NK-92 (cell line): ENCODE results near the gene ZP1.
"Not testable (repeated sequence)": the region's sequence is repeated elsewhere in the genome, so short reads cannot be mapped to it uniquely, and the experiment has no call there.

Source experiments
- DNase-seq: peaks from one replicate; lab custom pipeline; 2025; ENCODE audit not compliant: unreplicated experiment; lab: John Stamatoyannopoulos, UW

The ZP1 gene

DNA sequence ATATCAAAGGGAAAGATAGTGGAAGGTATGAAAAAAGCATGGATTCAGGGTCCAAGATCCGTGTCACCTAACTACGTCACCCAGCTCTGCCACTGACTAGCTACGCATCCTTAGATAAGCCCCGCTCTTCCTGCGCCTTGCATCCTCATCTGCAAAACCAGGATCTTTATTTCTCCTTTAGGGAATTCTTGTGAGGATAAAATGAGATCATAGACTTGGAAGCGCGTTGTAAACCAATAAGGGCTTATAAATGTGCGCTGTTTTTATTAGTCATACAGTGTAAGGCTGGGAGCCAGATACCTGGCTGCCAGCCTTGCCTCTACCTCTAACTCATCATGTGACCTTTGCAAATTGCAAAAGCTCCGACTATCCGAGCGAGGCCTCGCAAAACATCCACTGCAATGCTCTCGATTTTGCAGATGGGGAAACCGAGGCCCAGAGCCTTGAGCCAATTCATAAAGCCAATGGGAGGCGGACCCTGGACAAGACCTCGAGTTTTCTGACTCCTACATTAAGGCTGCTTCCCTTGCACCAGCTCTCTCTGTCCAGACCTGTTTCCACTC lies 38.3 kb downstream of the ZP1 start:
- no peak for DNase-seq

DNA sequence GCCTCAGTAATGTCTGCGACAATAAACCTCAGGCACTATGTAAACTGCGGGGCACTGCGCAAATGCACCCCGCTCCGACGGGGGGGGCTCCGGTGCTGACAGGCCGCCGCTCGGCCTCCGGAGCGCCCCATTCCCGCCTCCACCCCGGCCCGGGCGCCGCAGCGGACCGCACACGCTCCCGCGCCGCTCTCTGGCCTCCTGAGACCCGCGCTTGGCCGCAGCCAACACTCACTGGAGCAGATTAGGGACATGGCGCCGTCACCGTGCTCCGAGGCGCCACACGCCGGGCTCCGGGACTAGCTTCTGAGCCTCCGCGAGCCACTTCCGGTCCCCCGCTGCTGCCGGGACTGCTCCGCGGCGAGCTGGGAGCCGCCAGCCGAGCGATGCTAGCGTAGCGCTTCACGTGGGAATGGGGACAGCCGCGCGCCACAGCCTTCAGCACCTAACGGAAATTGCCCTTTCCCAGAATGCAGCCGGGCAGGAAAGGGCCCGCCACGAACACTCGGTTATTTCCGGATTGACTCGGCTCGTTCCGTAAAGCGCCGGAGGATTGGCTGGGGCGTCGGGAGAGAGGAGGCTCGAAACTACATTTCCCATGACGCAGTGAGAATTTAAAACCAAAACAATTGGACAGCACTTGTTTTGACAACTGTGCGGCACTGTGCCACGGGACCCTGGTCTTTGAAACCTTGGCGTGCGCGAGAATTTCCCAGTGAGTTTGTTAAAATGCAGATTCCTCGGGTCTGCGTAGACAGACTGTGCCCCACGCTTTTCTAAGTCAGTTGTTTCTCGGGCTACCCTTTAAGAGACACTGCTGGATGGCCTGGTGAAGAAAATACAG lies 39.0 kb downstream of the ZP1 start, which contains the start of gene PRPF19:
Gene PRPF19, minus strand, starts transcription at position 454 of the 841 bp plus-strand sequence. Its CDS starts 203 bp downstream, at position 251.
- peak; percentile 85 for DNase-seq

DNA sequence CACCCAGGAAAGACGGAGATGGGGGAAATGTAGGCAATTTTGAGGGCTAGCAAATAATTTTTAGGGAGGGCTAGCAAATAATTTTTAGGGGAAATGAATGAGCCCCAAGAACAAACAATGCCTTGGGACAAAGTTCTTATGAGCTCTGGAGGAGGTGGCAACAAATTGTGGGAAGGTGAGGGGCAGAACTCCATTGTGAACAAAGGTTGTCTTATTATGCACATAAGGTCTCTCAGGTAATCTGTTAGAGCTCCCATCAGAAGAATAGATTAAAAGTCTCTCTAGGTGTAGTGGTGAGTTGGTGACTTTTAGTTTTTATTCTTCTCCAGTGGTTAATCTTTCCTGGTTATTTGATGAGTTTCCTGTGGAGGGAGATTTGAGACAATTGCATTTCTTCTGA lies 41.5 kb downstream of the ZP1 start:
- no peak for DNase-seq

DNA sequence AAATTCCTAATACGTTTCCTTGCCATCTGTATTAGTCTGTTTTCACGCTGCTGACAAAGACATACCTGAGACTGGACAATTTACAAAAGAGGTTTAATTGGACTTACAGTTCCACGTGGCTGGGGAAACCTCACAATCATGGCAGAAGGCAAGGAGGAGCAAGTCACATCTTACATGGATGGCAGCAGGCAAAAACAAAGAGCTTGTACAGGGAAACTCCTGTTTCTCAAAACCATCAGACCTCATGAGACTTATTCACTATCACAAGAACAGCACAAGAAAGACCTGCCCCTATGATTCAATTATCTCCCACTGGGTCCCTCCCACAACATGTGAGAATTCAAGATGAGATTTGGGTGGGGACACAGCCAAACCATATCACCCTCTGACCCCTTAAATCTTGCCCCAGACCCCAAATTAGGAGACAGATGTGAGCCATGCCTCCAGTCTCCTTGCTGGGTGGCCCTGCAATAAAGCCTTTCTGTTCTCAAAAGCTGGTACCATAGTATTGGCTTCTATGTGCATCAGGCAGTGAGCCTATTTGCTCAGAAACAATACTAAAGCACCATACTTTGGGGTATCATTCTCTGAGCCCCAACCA lies 42.4 kb downstream of the ZP1 start:
- DNase-seq: not testable (repeated sequence)

DNA sequence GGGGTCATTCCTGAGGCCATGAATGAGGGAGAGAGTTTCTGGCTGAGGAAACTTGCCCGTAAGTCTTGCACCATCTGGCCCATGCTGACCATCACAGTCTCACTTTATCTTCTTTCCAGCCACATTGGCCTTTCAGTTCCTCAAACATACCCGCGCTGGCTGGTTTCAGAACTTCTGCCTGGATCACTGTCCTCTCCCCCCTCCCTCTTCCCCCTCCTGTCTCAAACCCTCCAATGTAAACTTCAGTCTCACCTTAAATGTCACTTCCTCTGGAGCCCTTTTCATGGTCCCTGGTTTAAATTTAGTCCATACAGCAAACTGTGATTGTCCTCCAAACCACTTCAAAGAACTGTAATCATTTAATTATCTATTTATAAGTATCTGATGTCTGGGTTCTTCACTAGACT lies 42.9 kb downstream of the ZP1 start:
- no peak for DNase-seq

DNA sequence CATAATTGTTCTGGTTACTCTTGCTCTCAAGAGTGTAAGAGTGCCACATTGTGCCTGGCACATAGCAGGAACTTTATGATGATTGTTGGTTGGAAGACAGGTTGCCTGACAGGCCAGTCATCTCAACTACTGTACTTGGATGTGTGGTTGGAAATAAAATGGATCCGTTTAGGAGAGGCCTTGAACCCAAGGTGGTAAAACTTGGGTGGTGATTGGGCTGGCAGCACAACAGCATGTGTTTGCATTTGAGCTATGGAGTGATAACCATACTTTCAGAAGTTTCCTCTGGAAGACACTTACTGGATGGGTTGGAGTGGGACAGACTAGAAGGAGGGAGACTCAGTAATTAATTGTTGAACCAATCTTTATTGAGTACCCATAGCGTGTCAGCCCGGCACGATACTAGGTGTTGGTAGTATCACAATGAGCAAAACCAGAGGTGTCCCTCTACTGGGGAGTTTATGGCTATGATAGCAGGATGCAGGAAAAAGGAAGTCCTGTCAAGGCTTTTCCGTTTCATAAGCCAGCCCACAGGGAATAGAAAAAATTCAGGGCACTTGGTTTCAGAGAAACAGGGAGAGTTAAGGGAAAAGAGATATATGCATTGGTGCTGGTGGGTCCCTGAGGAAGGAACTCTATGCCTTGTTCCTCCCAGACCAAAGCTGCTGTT lies 43.5 kb downstream of the ZP1 start:
- no peak for DNase-seq

DNA sequence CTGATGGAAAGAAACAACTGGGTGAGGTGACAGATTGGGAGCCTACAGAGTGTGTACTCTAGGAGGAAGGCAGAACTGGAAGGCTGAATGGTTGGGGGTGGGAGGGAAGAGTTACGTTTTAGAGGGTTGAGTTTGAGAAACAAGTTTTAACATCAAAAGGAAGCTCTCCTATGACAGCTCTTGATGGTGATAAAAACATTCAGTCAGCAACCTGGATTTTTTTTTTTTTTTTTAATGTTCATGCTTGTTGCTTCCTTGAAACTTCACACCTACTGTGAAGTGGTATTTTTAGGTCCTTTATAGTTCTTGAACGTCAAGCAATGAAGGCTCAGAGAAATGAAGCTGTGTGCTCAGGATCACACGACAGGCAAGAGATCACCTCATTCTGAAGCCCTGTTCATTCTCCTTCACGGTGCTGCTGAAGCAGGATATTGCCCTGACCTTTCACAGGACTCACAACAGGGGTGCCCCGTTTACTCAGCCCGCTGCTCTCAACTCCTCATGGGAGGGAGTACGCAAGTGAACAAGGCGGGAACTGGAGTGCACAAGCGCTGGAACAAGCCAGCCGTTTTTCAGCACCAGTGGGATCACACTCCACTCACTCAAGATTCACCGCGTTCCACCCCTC lies 45.0 kb downstream of the ZP1 start:
- DNase-seq: no peak

DNA sequence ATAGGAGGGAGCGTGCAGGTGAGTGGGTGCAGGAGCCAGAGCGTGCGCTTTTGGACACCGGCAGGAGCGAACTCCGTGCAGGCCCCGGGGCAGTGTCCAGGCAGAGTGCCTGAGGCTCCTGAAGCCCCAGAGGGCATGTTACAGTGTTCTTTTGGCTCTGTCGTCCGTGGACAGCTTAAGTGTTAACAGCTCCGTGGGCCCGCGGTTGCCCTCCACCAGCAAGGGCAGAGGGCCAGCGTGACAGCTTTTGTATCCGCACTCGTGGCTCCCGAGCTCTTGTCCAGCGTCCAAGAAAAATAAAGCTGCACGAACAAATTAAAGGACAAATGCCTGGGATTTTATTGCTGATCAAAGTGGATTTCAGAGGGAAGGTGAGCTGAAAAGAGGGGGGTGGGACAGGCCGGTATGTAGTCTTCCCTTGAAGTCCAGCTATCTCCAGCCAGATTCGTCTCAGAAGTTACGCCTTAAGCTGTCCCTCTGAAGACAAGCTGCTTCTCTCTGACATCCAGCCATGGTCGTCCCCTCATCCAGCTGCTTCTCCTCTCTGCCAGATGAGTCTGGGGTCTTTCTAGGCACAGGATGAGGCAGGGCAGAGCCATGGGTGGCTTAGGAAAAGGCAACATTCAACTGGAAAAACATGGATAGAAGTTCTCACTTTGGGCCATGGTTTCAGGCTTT lies 45.6 kb downstream of the ZP1 start:
- no peak for DNase-seq

DNA sequence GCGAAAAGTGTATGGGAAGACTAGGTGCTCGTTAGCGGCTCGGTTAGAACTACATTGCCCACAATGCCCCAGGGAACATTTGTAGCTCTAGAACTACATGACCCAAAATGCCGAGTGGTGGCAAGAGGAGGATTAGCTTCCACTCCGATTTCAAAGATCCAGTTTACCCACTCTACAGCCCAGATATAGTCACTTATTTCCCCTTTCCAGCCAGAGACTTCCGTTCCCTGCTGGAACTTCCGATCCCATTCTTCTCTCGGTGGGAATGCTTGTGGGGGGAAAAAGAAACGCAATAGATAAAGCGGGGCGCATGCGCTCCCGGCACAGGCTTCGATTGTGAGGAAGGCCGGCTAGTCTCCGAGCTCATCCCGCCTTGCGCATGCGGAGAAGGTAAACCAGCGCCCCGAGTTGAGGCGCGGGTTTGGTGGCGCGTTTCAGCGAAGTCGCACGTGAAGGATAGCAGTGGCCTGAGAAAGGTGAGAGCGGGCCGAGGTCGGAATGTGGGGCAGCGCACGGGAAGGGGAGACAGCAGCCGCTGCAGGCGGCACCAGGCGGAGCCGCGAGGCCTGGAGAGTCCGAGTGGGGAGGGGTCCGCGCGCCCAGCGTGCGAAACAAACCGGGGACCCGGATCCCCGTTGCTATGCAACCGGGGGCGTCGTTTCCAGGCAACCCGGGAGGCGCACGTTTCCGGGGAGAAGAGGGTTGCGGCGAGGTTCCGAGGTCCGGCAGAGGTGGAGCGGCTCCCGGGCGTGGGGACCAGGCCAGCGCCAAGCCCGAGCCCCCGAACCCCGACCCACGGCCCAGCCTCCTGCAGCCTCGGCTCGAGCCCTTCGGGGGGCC lies 46.7 kb downstream of the ZP1 start, which contains the start of gene TMEM109:
Gene TMEM109, plus strand, starts transcription at position 366 of the 840 bp plus-strand sequence. CDS start 5,536 bp downstream, outside the sequence.
- DNase-seq: peak; percentile 57

DNA sequence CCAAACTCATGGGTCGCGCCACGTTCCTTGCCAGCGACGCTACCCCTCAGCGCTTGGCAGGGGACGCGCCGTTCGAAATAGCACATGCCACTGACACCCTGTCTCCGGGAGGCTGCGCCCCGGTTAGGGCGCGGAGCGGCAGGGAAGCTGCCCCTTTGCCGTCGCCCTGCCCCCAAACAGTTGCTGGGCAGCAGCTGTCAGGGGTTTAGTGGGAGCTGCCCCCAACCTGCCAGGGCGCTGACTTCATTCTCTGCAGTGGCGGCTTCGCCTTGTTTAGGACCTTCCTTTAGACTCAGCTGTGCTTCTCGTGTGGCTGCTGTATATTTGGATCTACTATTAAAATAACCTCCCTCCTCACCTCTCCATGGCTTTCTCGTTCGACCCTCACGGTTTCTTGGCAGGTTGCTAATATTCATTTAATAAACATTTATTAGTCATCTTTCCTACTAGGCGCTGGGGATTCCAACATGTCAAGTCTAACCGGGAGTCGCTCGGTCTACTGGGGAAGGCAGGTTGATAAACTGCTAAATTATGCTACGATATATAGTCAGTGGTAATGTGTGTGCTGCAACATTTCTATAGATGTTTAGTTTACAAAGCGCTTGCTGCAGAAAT lies 47.4 kb downstream of the ZP1 start:
- no peak for DNase-seq

DNA sequence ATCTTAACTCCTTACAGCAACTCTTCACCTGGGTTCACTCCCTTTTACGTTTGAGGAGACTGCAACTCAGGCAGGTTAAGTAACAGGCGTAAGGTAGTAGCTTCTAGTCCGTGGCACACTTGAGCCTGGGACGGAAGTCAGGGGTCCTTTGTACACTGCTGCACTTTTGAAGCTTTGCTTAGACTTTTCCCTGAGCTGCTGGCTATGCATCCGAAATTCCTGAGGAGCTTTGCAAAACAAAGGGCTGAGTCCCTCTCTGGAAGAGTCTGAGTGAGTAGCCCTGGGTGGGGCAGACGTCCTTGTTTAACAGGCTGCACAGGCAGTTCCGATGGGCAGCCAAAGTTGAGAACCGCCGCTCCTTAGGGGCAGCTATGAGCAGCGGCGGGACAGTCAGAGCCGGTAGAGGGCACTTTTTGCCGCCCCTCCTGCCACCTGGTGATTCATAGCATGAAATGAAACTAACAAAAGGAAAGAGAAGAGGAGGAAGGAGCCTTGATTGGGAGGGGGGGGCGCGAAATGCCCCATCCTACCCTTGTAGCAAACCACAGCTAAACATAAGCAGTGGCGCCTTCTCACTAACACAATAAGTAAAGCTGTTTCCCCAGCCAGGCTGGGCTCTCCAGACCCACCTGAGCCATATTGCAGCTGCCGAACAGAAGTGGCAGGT lies 48.0 kb downstream of the ZP1 start:
- no peak for DNase-seq

DNA sequence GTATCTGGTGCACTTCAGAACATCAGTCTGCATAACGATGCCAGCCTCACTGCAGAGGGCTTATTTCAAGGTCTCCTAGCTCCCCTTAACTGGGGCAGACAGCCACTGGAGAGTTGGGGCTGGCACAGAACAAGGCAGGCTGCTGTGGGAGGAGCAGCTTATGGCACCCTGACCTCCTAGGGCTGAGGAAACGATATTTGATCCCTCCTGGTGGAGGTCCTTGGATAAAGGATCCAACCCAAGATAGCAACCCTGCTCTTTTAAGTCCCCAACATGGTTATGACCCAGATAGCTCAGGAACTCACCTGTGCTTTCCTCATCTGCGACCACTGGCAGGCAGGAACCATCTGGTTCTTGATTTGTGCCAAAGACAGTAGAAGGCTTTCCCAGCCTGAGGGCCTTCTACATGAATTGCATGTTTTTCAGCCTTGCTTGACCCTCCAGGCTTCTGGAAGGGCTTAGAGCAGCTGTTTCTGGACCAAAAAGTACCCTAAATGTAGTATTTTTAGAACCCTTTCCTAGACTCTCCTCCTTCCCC lies 49.4 kb downstream of the ZP1 start:
- no peak for DNase-seq

DNA sequence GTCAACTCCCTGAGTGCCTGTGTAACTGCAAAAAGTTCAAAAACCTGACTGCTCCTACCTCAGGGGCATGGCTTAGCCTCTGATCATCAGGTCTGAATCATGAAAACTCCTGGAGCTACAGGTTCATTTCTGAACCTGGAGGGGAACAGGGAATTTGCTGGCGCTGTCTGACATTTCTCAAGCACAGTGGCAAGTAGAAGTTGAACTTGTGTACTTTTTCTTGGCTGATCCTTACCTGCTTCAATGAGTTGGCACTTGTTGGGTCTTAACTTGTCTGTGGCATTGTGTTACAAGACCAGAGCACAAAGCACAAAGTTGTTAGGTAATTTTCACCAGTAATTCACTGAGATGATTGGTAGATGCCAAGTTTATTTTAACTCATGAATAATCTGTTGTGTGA lies 49.9 kb downstream of the ZP1 start:
- DNase-seq: no peak

DNA sequence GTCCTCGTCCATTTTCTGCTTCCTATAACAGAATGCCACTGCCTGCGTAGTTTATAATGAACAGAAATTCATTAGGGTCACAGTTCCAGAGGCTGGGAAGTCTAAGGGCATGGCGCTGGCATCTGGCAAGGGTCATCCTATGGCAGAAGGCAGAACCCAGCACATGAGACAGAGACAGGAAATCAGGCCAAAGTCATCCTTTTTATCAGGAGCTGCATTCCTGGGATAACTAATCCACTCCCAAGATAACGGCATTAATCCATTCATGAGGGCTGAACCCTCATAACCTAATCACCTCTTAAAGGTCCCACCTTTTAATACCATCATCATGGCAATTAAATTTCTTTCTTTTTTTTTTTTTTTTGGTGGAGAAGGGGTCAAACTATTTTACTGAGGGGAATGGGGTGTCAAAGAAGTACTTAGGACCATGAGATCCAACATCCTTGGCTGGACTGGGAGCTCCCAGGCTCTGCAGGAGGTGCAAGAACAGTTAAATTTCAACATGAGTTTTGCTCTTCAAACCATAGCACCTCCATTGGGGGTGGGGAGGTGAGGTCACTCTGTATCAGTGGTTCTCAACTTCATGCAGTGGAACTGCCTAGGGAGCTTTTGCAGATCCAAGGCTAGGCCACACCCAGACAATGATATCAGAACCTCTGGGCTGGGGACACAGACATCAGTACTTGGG lies 51.1 kb downstream of the ZP1 start:
- DNase-seq: no peak

DNA sequence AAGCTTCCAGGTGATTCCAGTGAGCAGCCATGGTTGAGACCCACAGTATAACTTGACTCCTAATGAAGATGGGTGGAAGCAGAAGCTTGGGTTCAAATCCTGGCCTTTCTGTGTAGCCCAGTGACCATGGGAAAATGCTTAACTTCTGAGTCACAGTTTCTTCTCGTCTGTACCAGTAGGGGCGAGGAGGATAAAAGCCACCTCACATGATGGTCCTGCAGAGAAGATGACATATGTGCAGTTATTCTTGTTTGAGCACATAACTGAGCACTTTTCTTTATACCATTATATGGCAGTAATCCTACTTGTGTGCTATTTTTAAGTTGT lies 51.6 kb downstream of the ZP1 start:
- no peak for DNase-seq

DNA sequence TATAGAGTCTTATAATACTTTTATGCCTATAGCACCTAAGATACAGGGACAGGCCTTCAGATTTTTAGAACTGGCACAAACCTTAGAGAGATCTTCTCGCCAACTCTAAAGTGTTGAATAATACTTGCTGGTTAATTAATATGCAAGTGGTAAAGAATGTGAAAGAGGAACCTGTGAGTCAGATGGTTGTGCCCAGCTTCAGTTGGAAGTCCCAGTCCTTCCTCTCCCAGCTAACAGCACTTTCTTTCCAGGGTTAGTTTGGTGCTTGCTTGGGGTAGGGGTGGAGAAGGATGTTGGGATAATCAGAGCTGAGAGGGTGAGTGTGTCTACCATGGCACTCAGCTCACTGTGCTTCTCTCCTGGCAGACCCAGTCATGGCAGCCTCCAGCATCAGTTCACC lies 52.0 kb downstream of the ZP1 start:
- DNase-seq: no peak

DNA sequence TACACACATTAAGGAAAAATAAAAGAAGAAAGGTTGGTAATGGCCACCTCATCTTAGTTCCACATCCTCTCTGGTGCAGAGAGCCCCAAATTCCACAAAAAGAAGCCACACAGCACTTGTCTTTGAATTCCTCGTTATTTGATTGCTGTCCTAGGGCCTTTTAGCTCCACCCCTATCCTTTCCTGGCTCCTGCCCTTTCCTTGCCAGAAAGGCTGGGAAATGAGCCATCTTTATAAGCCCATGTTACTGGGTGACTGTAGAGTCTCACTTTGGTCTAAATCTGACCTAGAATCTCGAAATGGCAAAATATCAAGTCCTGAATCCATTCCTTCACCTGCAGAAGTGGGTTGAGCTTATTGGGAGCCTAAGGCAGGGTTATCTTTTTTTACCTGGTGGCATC lies 52.6 kb downstream of the ZP1 start:
- DNase-seq: no peak

DNA sequence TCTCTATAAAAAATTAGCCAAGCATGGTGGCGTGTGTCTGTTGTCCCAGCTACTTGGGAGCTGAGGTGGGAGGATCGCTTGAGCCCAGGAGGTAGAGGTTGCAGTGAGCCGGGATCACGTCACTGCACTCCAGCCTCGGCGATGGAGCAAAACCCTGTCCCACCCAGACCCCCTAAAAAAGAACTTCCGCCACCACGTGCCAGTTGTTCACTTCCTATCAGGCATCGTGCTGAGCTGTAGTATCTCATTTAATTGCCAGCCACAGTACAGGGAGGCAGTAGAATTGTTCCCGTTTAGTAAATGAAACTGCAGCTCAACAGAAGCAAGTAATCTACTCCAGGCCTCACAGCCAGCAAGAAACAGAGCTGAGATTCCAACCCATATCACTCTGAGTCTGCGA lies 53.9 kb downstream of the ZP1 start:
- no peak for DNase-seq
